Stimulated activated CD4-positive, alpha-beta T cell treated with anti-CD3 and anti-CD28 coated beads, Interleukin-4, amount 100 ng/mL, for 48 hours (primary cell): ENCODE data around the gene HAAO.
A peak's percentile ranks its signal among the peaks of the same experiment; 100 is the strongest.

Experiments
- DNase-seq, 2 donors: peaks; one replicate each; pipeline ENCODE4 v3.0.0-alpha.2; 2020; ENCODE audit warnings: low read depth in 2 of 2

The HAAO gene

GRCh38 chr2:42813763-42814162 lies 21.4 kb upstream of the HAAO start:
- DNase-seq = no peak

GRCh38 chr2:42812899-42813479 lies 20.6 kb upstream of the HAAO start:
- no peak for DNase-seq

GRCh38 chr2:42810971-42811811 lies 18.8 kb upstream of the HAAO start:
- peak in 1 of 2 donors; percentile 34 for DNase-seq

GRCh38 chr2:42810121-42810970 lies 18.0 kb upstream of the HAAO start:
- DNase-seq = peak; percentile 88 to 96

- peak; percentile 49 to 64 for DNase-seq
Observed at GRCh38 chr2:42809819-42810120, 17.4 kb upstream of the HAAO start.

- no peak for DNase-seq
Observed at GRCh38 chr2:42809131-42809818, 16.9 kb upstream of the HAAO start.

GRCh38 chr2:42808301-42808700 lies 15.9 kb upstream of the HAAO start:
- no peak for DNase-seq

GRCh38 chr2:42806786-42807185 lies 14.4 kb upstream of the HAAO start:
- DNase-seq = no peak

- DNase-seq = no peak
Observed at GRCh38 chr2:42804891-42805290, 12.5 kb upstream of the HAAO start.

- DNase-seq = no peak
Observed at GRCh38 chr2:42804338-42804737, 12.0 kb upstream of the HAAO start.

- no peak for DNase-seq
Observed at GRCh38 chr2:42802150-42802549, 9.8 kb upstream of the HAAO start.

- no peak for DNase-seq
Observed at GRCh38 chr2:42801381-42801780, 9.0 kb upstream of the HAAO start.

GRCh38 chr2:42800981-42801380 lies 8.6 kb upstream of the HAAO start:
- no peak for DNase-seq

- DNase-seq = no peak
Observed at GRCh38 chr2:42800461-42800962, 8.1 kb upstream of the HAAO start.

GRCh38 chr2:42799881-42800280 lies 7.5 kb upstream of the HAAO start:
- no peak for DNase-seq

- DNase-seq = no peak
Observed at GRCh38 chr2:42797281-42797680, 4.9 kb upstream of the HAAO start.

- no peak for DNase-seq
Observed at GRCh38 chr2:42796427-42797248, 4.3 kb upstream of the HAAO start.

GRCh38 chr2:42795841-42796301 lies 3.5 kb upstream of the HAAO start:
- DNase-seq = no peak

- no peak for DNase-seq
Observed at GRCh38 chr2:42795275-42795674, 2.9 kb upstream of the HAAO start.

- DNase-seq = no peak
Observed at GRCh38 chr2:42794271-42795046, 2.1 kb upstream of the HAAO start.
